Measurements from ENCODE around the gene FKTN. TPM values are rescaled to one million over a fixed set of nuclear protein-coding genes. Genes with fewer than 3 reads are reported as not detected.

Gene FKTN
- total RNA-seq, 1 experiment from 2014 or later = 17.3 TPM

- TF ChIP-seq MAX (IDR thresholded peaks at IDR 0.05) = no peak
- no peak for TF ChIP-seq JUND (IDR thresholded peaks at IDR 0.05)
- TF ChIP-seq ATF3 (IDR thresholded peaks at IDR 0.05) = no peak
- no peak for TF ChIP-seq POLR2AphosphoS5 (IDR thresholded peaks at IDR 0.05; ENCODE audit: low read depth, low read length)
- no peak for TF ChIP-seq FOSL1 (IDR thresholded peaks at IDR 0.05; ENCODE audit: low read depth)
- no peak for TF ChIP-seq ZFX (IDR thresholded peaks at IDR 0.05)
- no peak for TF ChIP-seq SP1 (IDR thresholded peaks at IDR 0.05; ENCODE audit: low read depth)
- no peak for TF ChIP-seq CEBPB (IDR thresholded peaks at IDR 0.05; ENCODE audit: low read depth)
- TF ChIP-seq ZNF274 (IDR thresholded peaks at IDR 0.05; ENCODE audit: low read depth, low read length) = no peak
- no peak for TF ChIP-seq EZH2 (IDR thresholded peaks at IDR 0.05)
- TF ChIP-seq ELF1 (IDR thresholded peaks at IDR 0.05; ENCODE audit: borderline replicate concordance, low read depth) = no peak
- ChIA-PET RAD21 (ENCODE audit: low non-redundant PET in 1 of 2, low total read pairs in 2 of 2, uncharacterized antibody in 2 of 2, unreplicated experiment in 2 of 2) (no interaction called here), POLR2A (no interaction called here)
Observed at GRCh38 chr9:105643795-105644194, 85.9 kb downstream of the FKTN start.

GRCh38 chr9:105646879-105647594, 89.1 kb downstream of the FKTN start:
- H3K9me2 ChIP-seq (ENCODE audit: insufficient read depth) = no peaks in the 10 kb centered on the region
- intact Hi-C loops (cut with micrococcal nuclease) = no loop called here
- no peak overlapping the region for H3K27ac ChIP-seq (ENCODE audit: low read depth, low read length)
- DNase-seq (ENCODE audit: low read depth, low spot score) = no peak
- no peak overlapping the region for H3K4me3 ChIP-seq (replicated peaks in 1 of 2; ENCODE audit: low read depth in 1 of 2, low read length in 2 of 2)
- no peaks in the 10 kb centered on the region for H3K79me2 ChIP-seq (ENCODE audit: insufficient read depth, low read length)
- no TSS peak for BruUV-seq (replicated peaks)
- no peaks in the 10 kb centered on the region for H3K36me3 ChIP-seq (ENCODE audit: control insufficient read depth in 1 of 2, insufficient read depth in 2 of 2, low read length in 2 of 2)
- no peak overlapping the region for H2AFZ ChIP-seq (ENCODE audit: low read depth, low read length, poor library complexity, severe bottlenecking)
- no peaks in the 10 kb centered on the region for H4K20me1 ChIP-seq (ENCODE audit: insufficient read depth)
- H3K9ac ChIP-seq (ENCODE audit: low read length) = no peak overlapping the region
- no peak for ATAC-seq
- H3K27me3 ChIP-seq (ENCODE audit: insufficient read depth, low read length) = no peaks in the 10 kb centered on the region
- CTCF ChIA-PET = no interaction called here
- no peaks in the 10 kb centered on the region for H3K9me3 ChIP-seq (ENCODE audit: control insufficient read depth in 1 of 2, insufficient read depth in 1 of 2, low read depth in 1 of 2, low read length in 2 of 2)
- H3K4me2 ChIP-seq (ENCODE audit: low read length) = no peak overlapping the region
- RAD21 ChIA-PET (ENCODE audit: low non-redundant PET in 1 of 2, low total read pairs in 2 of 2, uncharacterized antibody in 2 of 2, unreplicated experiment in 2 of 2) = no interaction called here
- no peaks in the 10 kb centered on the region for H3K4me1 ChIP-seq (ENCODE audit: control insufficient read depth in 1 of 2, insufficient read depth in 2 of 2, low read length in 2 of 2)
- TF ChIP-seq, protein P1, sequence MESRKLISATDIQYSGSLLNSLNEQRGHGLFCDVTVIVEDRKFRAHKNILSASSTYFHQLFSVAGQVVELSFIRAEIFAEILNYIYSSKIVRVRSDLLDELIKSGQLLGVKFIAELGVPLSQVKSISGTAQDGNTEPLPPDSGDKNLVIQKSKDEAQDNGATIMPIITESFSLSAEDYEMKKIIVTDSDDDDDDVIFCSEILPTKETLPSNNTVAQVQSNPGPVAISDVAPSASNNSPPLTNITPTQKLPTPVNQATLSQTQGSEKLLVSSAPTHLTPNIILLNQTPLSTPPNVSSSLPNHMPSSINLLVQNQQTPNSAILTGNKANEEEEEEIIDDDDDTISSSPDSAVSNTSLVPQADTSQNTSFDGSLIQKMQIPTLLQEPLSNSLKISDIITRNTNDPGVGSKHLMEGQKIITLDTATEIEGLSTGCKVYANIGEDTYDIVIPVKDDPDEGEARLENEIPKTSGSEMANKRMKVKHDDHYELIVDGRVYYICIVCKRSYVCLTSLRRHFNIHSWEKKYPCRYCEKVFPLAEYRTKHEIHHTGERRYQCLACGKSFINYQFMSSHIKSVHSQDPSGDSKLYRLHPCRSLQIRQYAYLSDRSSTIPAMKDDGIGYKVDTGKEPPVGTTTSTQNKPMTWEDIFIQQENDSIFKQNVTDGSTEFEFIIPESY (IDR thresholded peaks at IDR 0.05; ENCODE audit: extremely low read depth, insufficient replicate concordance, low read length) = no peak
- TF ChIP-seq POLR2AphosphoS5 (IDR thresholded peaks at IDR 0.05; ENCODE audit: low read depth, low read length) = no peak
- TF ChIP-seq REST (IDR thresholded peaks at IDR 0.05; ENCODE audit: low read depth) = no peak
- POLR2A ChIA-PET = no interaction called here

More at GRCh38 chr9:105643795-105644194, 85.9 kb downstream of the FKTN start:
- Histone ChIP-seq H3K9me2 (ENCODE audit: insufficient read depth) (no peaks in the 10 kb centered on the region), H3K9me3 (ENCODE audit: control insufficient read depth in 1 of 2, insufficient read depth in 1 of 2, low read depth in 1 of 2, low read length in 2 of 2) (no peaks in the 10 kb centered on the region), H3K4me3 (replicated peaks in 1 of 2; ENCODE audit: low read depth in 1 of 2, low read length in 2 of 2) (no peak overlapping the region), H2AFZ (ENCODE audit: low read depth, low read length, poor library complexity, severe bottlenecking) (no peak overlapping the region), H3K36me3 (ENCODE audit: control insufficient read depth in 1 of 2, insufficient read depth in 2 of 2, low read length in 2 of 2) (no peaks in the 10 kb centered on the region), H3K4me2 (ENCODE audit: low read length) (no peak overlapping the region), H3K79me2 (ENCODE audit: insufficient read depth, low read length) (no peaks in the 10 kb centered on the region), H3K27me3 (ENCODE audit: insufficient read depth, low read length) (no peaks in the 10 kb centered on the region), H4K20me1 (ENCODE audit: insufficient read depth) (no peaks in the 10 kb centered on the region), H3K4me1 (ENCODE audit: control insufficient read depth in 1 of 2, insufficient read depth in 2 of 2, low read length in 2 of 2) (no peaks in the 10 kb centered on the region), H3K27ac (ENCODE audit: low read depth, low read length) (no peak overlapping the region), H3K9ac (ENCODE audit: low read length) (no peak overlapping the region)
- intact Hi-C loops (cut with micrococcal nuclease) = no loop called here
- ATAC-seq = no peak
- DNase-seq (ENCODE audit: low read depth, low spot score) = no peak
- CTCF ChIA-PET = no interaction called here
- no TSS peak for BruUV-seq (replicated peaks)
